K562 (cell line): ENCODE results near the gene ZNF266. TPM values are rescaled to one million over a fixed set of nuclear protein-coding genes. Genes with fewer than 3 reads are reported as not detected.

Source experiments
- ATF7 ChIP-seq: fragments of 450-650 bp; IDR thresholded peaks from 2 replicates; pipeline ENCODE4 v1.7.1; 2014; ENCODE audit warnings: mild to moderate bottlenecking, moderate library complexity
- DMBX1 ChIP-seq: fragments of 250-450 bp; sonication (Bioruptor Pico); IDR thresholded peaks from 2 replicates; pipeline ENCODE4 v1.8.0; 2022; ENCODE audit warnings: inconsistent platforms, mild to moderate bottlenecking, moderate library complexity, borderline replicate concordance
- EWSR1 ChIP-seq: fragments of 450-650 bp; IDR thresholded peaks from 2 replicates; pipeline ENCODE4 v1.6.1; 2018; ENCODE audit warnings: borderline replicate concordance, mild to moderate bottlenecking, low read depth, moderate library complexity; ENCODE audit not compliant: partially characterized antibody
- NRF1 ChIP-seq, 2 experiments: fragments of 450-650 bp; IDR thresholded peaks in 1 of 2; conservative IDR thresholded peaks in 1 of 2; 2 replicates each; pipeline ENCODE4 v1.6.1; 2014; ENCODE audit warnings: mild to moderate bottlenecking in 2 of 2
- PHTF2 ChIP-seq: fragments of 250-450 bp; sonication (Bioruptor Pico); IDR thresholded peaks from 2 replicates; pipeline ENCODE4 v1.5.0; 2021; ENCODE audit warnings: mild to moderate bottlenecking
- PRPF4 ChIP-seq: fragments of 200-400 bp; formaldehyde crosslinking; IDR thresholded peaks from one replicate; pipeline ENCODE4 v1.6.1; 2017; ENCODE audit warnings: low read length, low read depth, mild to moderate bottlenecking; ENCODE audit not compliant: insufficient read depth, poor library complexity, severe bottlenecking
- RB1 ChIP-seq: fragments of 450-650 bp; IDR thresholded peaks from 2 replicates; pipeline ENCODE4 v1.6.1; 2017; ENCODE audit warnings: low read depth, mild to moderate bottlenecking
- RBM14 ChIP-seq: fragments of 200-400 bp; formaldehyde crosslinking; IDR thresholded peaks from 2 replicates; pipeline ENCODE4 v1.6.1; 2018; ENCODE audit warnings: low read depth, mild to moderate bottlenecking, low read length, moderate library complexity, borderline replicate concordance; ENCODE audit not compliant: insufficient read depth
- RFX7 ChIP-seq: fragments of 250-450 bp; sonication (Bioruptor Pico); IDR thresholded peaks from 2 replicates; pipeline ENCODE4 v1.5.1; 2021; ENCODE audit warnings: mild to moderate bottlenecking
- ZNF197 ChIP-seq: fragments of 200-800 bp; sonication (Bioruptor generic); IDR thresholded peaks from 2 replicates; pipeline ENCODE4 v1.6.1; 2016; ENCODE audit warnings: low read depth, missing genetic modification characterization, missing compliant biosample characterization
- ZNF436 ChIP-seq: fragments of 250-450, 450-650 bp; sonication (Bioruptor Pico); formaldehyde crosslinking; IDR thresholded peaks from 2 replicates; pipeline ENCODE4 v1.7.0; 2020; ENCODE audit warnings: mild to moderate bottlenecking
- ZNF76 ChIP-seq: fragments of 250-450 bp; sonication (Bioruptor Pico); IDR thresholded peaks from 2 replicates; pipeline ENCODE4 v1.4.0; 2020; ENCODE audit warnings: mild to moderate bottlenecking, moderate library complexity, borderline replicate concordance
- polyA plus RNA-seq, 8 experiments: library from polyadenylated mRNA; depleted of rRNA in 4 of 8; stranded (reverse) in 5 of 8; unstranded in 3 of 8; fragments of >200 nt; fragmentation: Nextera tagmentation in 2 of 8; fragmentation: Illumina TruSeq in 1 of 8; extraction: Ambion mirVana in 2 of 8; extraction: Trizol in 1 of 8; gene quantifications; 2 replicates each; pipeline versions ENCODE4 v1.2.1 to v1.2.3, GENCODE V29; 2011 to 2014; ENCODE audit warnings: inconsistent platforms in 1 of 8, missing spikeins in 1 of 8
- total RNA-seq, 7 experiments: library from RNA; depleted of rRNA in 6 of 7; stranded (reverse); fragments of >200 nt in 6 of 7; fragmentation: Illumina TruSeq in 2 of 7; extraction: Trizol in 2 of 7; gene quantifications; 2 replicates each; pipeline versions ENCODE4 v1.2.1 to v1.2.3, GENCODE V29; 2011 to 2021; ENCODE audit warnings: low replicate concordance in 1 of 7
- TF ChIP-seq, protein P1 (sequence below), 3 experiments: fragments of 200-800 bp in 1 of 3; sonication (Bioruptor generic) in 1 of 3; sonication (generic) in 1 of 3; formaldehyde crosslinking in 1 of 3; IDR thresholded peaks; 2 replicates each; pipeline versions ENCODE4 v1.6.1 to v1.8.0; 2016 to 2022; ENCODE audit warnings: mild to moderate bottlenecking in 2 of 3, missing compliant biosample characterization in 2 of 3, missing genetic modification characterization in 2 of 3, missing genetic modification reagents in 1 of 3
- TF ChIP-seq, protein P2 (sequence below): fragments of 450-650 bp; IDR thresholded peaks from 2 replicates; pipeline ENCODE4 v1.6.1; 2016; ENCODE audit warnings: low read depth

Gene ZNF266
- total and polyA plus RNA-seq, 9 of the 15 experiments (the other 6 are each of a cell fraction or from before 2014, with no cell fraction given), result 5.9 to 40.9 (median 20.3) TPM

DNA sequence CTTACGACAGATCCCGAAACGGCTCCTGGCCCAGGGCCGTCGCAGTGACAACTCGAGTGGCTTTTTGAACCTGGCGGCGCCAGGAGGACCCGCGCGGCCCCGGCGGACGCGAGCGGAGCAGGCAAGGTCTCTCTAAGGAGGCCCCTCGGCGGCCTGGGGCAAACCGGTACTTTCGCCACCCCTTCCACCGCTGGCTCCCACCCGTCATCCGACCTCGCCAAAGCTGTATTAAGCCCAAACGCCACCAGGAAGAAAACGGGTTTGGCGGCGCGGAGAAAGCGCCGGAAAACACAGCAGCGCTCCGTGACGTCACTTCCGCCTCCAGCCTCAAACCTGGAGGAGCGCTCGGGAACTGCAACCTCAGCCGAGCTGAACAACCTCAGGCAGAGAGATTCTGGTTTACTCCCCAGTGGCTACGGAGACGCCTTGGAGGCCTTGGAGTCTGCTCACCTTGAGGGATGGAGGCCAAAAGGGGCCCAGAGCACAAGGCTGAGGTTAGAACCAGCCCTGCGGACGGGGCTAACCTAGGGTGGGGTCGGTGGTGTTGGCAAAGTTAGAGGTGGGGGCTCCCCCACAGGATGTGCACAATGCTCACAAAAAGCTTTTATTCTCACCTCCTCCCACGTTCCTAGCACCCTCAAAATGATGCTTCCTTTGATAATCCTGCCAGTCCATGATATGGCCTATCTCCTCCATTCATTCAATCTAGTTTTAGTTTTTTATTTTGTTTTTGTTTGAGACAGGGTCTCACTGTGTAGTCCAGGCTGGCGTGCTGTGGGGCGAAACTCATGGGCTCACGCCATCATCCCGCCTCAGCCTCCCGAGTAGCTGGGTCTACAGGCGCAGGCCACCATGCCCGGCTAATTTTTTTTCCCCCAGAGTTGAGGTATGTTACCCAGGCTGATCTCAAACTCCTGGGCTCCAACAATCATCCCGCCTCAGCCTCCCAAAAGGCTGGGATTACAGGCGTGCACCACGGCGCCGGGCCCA is at the start of gene ZNF266 (continued):
- TF ChIP-seq NRF1 (conservative IDR thresholded peaks at IDR 0.05 in 1 of 2, IDR thresholded peaks at IDR 0.05 in 1 of 2) (peak; percentile 32 to 52; a peak in 2 of 4 replicates), ZNF76 (CRISPR knock-in tag) (no peak), ZNF436 (no peak), RFX7 (CRISPR knock-in tag) (no peak), PHTF2 (CRISPR knock-in tag) (no peak), DMBX1 (no peak), ATF7 (peak; percentile 96), EWSR1 (no peak), ZNF197 (CRISPR knock-in tag) (no peak), RBM14 (no peak), PRPF4 (no peak), RB1 (peak; percentile 55; the same call in 1 of the 2 replicates)
- TF ChIP-seq, protein P1, sequence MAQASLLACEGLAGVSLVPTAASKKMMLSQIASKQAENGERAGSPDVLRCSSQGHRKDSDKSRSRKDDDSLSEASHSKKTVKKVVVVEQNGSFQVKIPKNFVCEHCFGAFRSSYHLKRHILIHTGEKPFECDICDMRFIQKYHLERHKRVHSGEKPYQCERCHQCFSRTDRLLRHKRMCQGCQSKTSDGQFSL (CRISPR knock-in tag; IDR thresholded peaks at IDR 0.05), result no peak
- TF ChIP-seq, protein P1 (tag; IDR thresholded peaks at IDR 0.05), result no peak
- TF ChIP-seq, protein P2, sequence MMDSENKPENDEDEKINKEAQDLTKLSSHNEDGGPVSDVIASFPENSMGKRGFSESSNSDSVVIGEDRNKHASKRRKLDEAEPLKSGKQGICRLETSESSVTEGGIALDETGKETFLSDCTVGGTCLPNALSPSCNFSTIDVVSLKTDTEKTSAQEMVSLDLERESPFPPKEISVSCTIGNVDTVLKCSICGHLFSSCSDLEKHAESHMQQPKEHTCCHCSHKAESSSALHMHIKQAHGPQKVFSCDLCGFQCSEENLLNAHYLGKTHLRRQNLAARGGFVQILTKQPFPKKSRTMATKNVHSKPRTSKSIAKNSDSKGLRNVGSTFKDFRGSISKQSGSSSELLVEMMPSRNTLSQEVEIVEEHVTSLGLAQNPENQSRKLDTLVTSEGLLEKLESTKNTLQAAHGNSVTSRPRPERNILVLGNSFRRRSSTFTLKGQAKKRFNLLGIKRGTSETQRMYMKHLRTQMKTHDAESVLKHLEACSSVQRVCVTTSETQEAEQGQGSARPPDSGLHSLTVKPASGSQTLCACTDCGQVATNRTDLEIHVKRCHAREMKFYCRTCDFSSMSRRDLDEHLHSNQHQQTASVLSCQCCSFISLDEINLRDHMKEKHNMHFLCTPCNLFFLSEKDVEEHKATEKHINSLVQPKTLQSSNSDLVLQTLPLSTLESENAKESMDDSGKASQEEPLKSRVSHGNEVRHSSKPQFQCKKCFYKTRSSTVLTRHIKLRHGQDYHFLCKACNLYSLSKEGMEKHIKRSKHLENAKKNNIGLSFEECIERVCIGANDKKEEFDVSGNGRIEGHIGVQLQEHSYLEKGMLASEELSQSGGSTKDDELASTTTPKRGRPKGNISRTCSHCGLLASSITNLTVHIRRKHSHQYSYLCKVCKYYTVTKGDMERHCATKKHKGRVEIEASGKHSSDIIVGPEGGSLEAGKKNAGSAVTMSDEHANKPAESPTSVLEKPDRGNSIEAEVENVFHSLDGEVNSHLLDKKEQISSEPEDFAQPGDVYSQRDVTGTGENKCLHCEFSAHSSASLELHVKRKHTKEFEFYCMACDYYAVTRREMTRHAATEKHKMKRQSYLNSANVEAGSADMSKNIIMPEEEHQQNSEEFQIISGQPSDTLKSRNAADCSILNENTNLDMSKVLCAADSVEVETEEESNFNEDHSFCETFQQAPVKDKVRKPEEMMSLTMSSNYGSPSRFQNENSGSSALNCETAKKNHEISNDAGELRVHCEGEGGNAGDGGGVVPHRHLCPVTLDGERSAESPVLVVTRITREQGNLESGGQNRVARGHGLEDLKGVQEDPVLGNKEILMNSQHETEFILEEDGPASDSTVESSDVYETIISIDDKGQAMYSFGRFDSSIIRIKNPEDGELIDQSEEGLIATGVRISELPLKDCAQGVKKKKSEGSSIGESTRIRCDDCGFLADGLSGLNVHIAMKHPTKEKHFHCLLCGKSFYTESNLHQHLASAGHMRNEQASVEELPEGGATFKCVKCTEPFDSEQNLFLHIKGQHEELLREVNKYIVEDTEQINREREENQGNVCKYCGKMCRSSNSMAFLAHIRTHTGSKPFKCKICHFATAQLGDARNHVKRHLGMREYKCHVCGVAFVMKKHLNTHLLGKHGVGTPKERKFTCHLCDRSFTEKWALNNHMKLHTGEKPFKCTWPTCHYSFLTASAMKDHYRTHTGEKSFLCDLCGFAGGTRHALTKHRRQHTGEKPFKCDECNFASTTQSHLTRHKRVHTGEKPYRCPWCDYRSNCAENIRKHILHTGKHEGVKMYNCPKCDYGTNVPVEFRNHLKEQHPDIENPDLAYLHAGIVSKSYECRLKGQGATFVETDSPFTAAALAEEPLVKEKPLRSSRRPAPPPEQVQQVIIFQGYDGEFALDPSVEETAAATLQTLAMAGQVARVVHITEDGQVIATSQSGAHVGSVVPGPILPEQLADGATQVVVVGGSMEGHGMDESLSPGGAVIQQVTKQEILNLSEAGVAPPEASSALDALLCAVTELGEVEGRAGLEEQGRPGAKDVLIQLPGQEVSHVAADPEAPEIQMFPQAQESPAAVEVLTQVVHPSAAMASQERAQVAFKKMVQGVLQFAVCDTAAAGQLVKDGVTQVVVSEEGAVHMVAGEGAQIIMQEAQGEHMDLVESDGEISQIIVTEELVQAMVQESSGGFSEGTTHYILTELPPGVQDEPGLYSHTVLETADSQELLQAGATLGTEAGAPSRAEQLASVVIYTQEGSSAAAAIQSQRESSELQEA, result no peak
